ENCODE measurements around the gene NAXE. TPM values are rescaled to one million over a fixed set of nuclear protein-coding genes. Genes with fewer than 3 reads are reported as not detected.
A peak's percentile ranks its signal among the peaks of the same experiment; 100 is the strongest.

The NAXE gene
- polyA plus RNA-seq, 2 of the 4 experiments (the other 2 are of a cell fraction): 81.4 to 119 TPM

- TF ChIP-seq REST (IDR thresholded peaks at IDR 0.05) (no peak), MAFK (IDR thresholded peaks at IDR 0.05; ENCODE audit: partially characterized antibody) (no peak), SMC3 (IDR thresholded peaks at IDR 0.05) (no peak), POLR2A (IDR thresholded peaks at IDR 0.05; ENCODE audit: low read length) (no peak), HMGXB4 (CRISPR knock-in tag; IDR thresholded peaks at IDR 0.05; ENCODE audit: borderline replicate concordance) (no peak)
Measured at GRCh38 chr1:156566436-156566835, 25.1 kb upstream of the NAXE start (continued).

- H3K4me3 ChIP-seq: peak overlapping the region; percentile 65
- DNase-seq (ENCODE audit: low read depth in 1 of 2, low spot score in 1 of 2): peak; percentile 55
- peak overlapping the region; percentile 85 for H3K4me2 ChIP-seq
- TF ChIP-seq MAFK (IDR thresholded peaks at IDR 0.05; ENCODE audit: partially characterized antibody) (peak; percentile 69), SREBF2 (IDR thresholded peaks at IDR 0.05) (no peak)
- peak overlapping the region; percentile 56 to 84; a peak in 5 of 6 replicates for H3K27ac ChIP-seq
- H3K9me3 ChIP-seq: no peaks in the 10 kb centered on the region
- ATAC-seq: peak; percentile 30 to 56; a peak in 4 of 6 replicates
- CTCF ChIA-PET: interaction anchor here (0.9 to 3.1 kb wide), 14 partner anchors 11 to 186 kb away, joined by 3 to 8 read pairs (median 4); no protein-coding TSS in a partner anchor
- no peak for FAIRE-seq
- WGBS (ENCODE audit: missing lambda C conversion rate): 5% methylated on average over 4 of the region's 4 CpGs
- POLR2A ChIA-PET: interaction anchor here (1.3 to 1.5 kb wide), 3 partner anchors 23 to 70 kb away, joined by 5 to 6 read pairs (median 6); partner anchors contain the start of gene MEF2D
- H3K4me1 ChIP-seq: peaks cover 11% of the 10 kb centered on the region; the same call in 1 of the 3 replicates
Measured at GRCh38 chr1:156571261-156571852, 20.2 kb upstream of the NAXE start.

- Histone ChIP-seq H3K4me3 (peak within 1 kb of the TSS; percentile 65), H3K4me2 (peak within 1 kb of the TSS; percentile 85), H3K27ac (peak within 1 kb of the TSS; percentile 56 to 84), H3K4me1 (peaks cover 11% of the 10 kb centered on the region; the same call in 1 of the 3 replicates), H3K9me3 (no peaks in the 10 kb centered on the region)
- 2% methylated on average over 37 of the region's 38 CpGs for WGBS (ENCODE audit: missing lambda C conversion rate)
- POLR2A ChIA-PET: interaction anchor here (1.3 kb wide), 2 partner anchors 22 to 71 kb away, joined by 5 to 6 read pairs; partner anchors contain the start of gene MEF2D
- DNase-seq (ENCODE audit: low read depth in 1 of 2, low spot score in 1 of 2): peak; percentile 79 to 97
- CTCF ChIA-PET: interaction anchor here (1.0 to 2.3 kb wide), 11 partner anchors 10 to 187 kb away, joined by 3 to 6 read pairs (median 4); no protein-coding TSS in a partner anchor
- ATAC-seq: peak; percentile 97 to 98
- FAIRE-seq: no peak
- no peak for TF ChIP-seq HOXB13 (CRISPR knock-in tag; IDR thresholded peaks at IDR 0.05; ENCODE audit: low read depth)
- TF ChIP-seq EHF (CRISPR knock-in tag; IDR thresholded peaks at IDR 0.05): no peak
- TF ChIP-seq RFX5 (IDR thresholded peaks at IDR 0.05): no peak
- peak; percentile 96 for TF ChIP-seq HDAC2 (IDR thresholded peaks at IDR 0.05)
- TF ChIP-seq RNF2 (IDR thresholded peaks at IDR 0.05; ENCODE audit: borderline replicate concordance, low read depth): no peak
- TF ChIP-seq PBX3 (IDR thresholded peaks at IDR 0.05): no peak
- no peak for TF ChIP-seq KDM1A (IDR thresholded peaks at IDR 0.05; ENCODE audit: low read depth)
- TF ChIP-seq MAX (IDR thresholded peaks at IDR 0.05): 0 out of 2 replicates have a peak, but pooled peaks have one; percentile 43
- peak; percentile 88 for TF ChIP-seq KDM5A (IDR thresholded peaks at IDR 0.05)
- no peak for TF ChIP-seq HES2 (IDR thresholded peaks at IDR 0.05)
- TF ChIP-seq HOXA7 (CRISPR knock-in tag; IDR thresholded peaks at IDR 0.05): no peak
- TF ChIP-seq BCL3 (IDR thresholded peaks at IDR 0.05): no peak
- no peak for TF ChIP-seq CBX2 (IDR thresholded peaks at IDR 0.05; ENCODE audit: borderline replicate concordance, low read depth)
- no peak for TF ChIP-seq BHLHE40 (IDR thresholded peaks at IDR 0.05; ENCODE audit: low read depth, low read length)
- TF ChIP-seq FOXS1 (CRISPR knock-in tag; IDR thresholded peaks at IDR 0.05): no peak
- TF ChIP-seq EP300 (IDR thresholded peaks at IDR 0.05): no peak
- TF ChIP-seq MAFK (IDR thresholded peaks at IDR 0.05; ENCODE audit: partially characterized antibody): no peak
Measured at GRCh38 chr1:156571919-156572662, 19.5 kb upstream of the NAXE start, which contains the start of gene IQGAP3. TSS of gene IQGAP3 (minus strand) at chr1:156572565. CDS start at chr1:156572529, 36 bp downstream.

Data from A549 (cell line).